ENCODE data around the gene MAD1L1.

MAD1L1 gene

GRCh38 chr7:1936531-1937251, 296.1 kb downstream of the MAD1L1 start:
- no peak for TF ChIP-seq ZFP3 (CRISPR knock-in tag; IDR thresholded peaks at IDR 0.05)
- ATAC-seq, result no peak

DNA sequence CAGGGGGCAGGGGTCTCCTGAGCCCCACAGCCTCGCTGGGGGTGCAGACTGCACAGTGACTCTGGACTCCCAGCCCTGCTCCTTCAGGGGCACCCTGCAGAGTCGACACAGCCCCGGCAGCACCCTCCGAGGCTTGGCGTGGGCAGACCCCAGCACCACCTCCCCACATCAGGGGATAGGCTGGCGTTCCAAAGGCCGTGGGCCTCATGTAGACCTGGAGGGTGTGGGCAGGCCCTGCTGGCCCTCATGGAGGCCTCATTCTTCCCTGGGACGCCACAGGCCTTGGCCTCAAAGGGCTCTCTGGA, 296.8 kb downstream of the MAD1L1 start:
- no peak for ATAC-seq

DNA sequence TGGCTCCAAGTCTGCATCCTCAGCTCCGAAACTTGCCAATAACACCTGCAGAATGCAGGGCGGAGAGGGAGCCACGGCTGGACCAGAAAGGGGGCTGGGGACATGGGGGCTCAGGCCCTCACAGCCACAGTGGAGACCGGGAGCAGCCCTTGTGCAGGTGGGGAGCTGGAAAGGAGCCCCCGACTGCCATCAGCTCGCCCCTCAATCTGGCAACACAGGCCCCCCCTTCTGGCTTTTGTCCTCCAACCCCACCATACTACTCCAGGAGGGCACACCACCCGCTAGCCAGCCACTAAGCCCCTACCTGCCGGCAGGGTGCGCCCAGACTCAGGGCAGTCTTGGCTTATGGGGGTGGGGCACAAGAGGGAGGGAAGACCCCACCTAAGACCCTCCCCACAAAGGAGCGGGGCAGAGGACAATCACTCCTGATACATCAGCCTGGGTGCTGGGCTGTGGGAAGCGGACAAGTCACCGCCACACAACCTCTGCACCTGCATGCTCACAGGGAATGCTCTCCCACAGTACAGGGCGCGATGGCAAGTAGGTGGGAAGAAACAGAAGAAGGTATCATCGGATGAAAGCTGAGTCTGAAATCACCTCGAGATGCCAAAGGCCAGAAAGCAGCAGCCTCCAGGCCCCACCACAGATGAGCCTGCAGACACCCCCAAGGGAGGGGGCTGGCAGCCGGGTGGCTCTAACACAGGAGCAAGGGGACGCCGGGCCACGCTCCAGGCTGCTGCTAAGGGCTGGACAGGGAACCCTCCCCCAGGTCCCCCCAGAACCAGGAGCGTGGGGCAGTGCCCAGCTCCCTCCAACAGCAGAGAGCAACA, 297.4 kb downstream of the MAD1L1 start:
- TF ChIP-seq, protein P1, sequence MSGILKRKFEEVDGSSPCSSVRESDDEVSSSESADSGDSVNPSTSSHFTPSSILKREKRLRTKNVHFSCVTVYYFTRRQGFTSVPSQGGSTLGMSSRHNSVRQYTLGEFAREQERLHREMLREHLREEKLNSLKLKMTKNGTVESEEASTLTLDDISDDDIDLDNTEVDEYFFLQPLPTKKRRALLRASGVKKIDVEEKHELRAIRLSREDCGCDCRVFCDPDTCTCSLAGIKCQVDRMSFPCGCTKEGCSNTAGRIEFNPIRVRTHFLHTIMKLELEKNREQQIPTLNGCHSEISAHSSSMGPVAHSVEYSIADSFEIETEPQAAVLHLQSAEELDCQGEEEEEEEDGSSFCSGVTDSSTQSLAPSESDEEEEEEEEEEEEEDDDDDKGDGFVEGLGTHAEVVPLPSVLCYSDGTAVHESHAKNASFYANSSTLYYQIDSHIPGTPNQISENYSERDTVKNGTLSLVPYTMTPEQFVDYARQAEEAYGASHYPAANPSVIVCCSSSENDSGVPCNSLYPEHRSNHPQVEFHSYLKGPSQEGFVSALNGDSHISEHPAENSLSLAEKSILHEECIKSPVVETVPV (CRISPR knock-in tag; IDR thresholded peaks at IDR 0.05), result no peak
- TF ChIP-seq ISL1 (CRISPR knock-in tag; IDR thresholded peaks at IDR 0.05), result no peak
- TF ChIP-seq ESRRG (CRISPR knock-in tag; IDR thresholded peaks at IDR 0.05), result no peak
- no peak for TF ChIP-seq ZNF70 (CRISPR knock-in tag; IDR thresholded peaks at IDR 0.05)
- TF ChIP-seq CSDC2 (CRISPR knock-in tag; IDR thresholded peaks at IDR 0.05), result no peak
- TF ChIP-seq RARB (CRISPR knock-in tag; IDR thresholded peaks at IDR 0.05), result no peak
- TF ChIP-seq OSR1 (CRISPR knock-in tag; IDR thresholded peaks at IDR 0.05), result no peak
- no peak for TF ChIP-seq GLIS3 (CRISPR knock-in tag; IDR thresholded peaks at IDR 0.05)
- TF ChIP-seq, protein P2, sequence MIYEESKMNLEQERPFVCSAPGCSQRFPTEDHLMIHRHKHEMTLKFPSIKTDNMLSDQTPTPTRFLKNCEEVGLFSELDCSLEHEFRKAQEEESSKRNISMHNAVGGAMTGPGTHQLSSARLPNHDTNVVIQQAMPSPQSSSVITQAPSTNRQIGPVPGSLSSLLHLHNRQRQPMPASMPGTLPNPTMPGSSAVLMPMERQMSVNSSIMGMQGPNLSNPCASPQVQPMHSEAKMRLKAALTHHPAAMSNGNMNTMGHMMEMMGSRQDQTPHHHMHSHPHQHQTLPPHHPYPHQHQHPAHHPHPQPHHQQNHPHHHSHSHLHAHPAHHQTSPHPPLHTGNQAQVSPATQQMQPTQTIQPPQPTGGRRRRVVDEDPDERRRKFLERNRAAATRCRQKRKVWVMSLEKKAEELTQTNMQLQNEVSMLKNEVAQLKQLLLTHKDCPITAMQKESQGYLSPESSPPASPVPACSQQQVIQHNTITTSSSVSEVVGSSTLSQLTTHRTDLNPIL (CRISPR knock-in tag; IDR thresholded peaks at IDR 0.05; ENCODE audit: low read depth), result no peak
- no peak for TF ChIP-seq TOX (CRISPR knock-in tag; IDR thresholded peaks at IDR 0.05; ENCODE audit: borderline replicate concordance)
- TF ChIP-seq, protein P3, sequence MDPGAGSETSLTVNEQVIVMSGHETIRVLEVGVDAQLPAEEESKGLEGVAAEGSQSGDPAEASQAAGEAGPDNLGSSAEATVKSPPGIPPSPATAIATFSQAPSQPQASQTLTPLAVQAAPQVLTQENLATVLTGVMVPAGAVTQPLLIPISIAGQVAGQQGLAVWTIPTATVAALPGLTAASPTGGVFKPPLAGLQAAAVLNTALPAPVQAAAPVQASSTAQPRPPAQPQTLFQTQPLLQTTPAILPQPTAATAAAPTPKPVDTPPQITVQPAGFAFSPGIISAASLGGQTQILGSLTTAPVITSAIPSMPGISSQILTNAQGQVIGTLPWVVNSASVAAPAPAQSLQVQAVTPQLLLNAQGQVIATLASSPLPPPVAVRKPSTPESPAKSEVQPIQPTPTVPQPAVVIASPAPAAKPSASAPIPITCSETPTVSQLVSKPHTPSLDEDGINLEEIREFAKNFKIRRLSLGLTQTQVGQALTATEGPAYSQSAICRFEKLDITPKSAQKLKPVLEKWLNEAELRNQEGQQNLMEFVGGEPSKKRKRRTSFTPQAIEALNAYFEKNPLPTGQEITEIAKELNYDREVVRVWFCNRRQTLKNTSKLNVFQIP (CRISPR knock-in tag; IDR thresholded peaks at IDR 0.05; ENCODE audit: borderline replicate concordance, low read depth), result no peak
- no peak for TF ChIP-seq ARNTL (CRISPR knock-in tag; IDR thresholded peaks at IDR 0.05; ENCODE audit: borderline replicate concordance, low read depth)
- no peak for ATAC-seq

More for the DNA sequence above, 296.8 kb downstream of the MAD1L1 start:
- no peak for TF ChIP-seq BACH2 (CRISPR knock-in tag; IDR thresholded peaks at IDR 0.05; ENCODE audit: borderline replicate concordance)
- TF ChIP-seq ZFP3 (CRISPR knock-in tag; IDR thresholded peaks at IDR 0.05), result no peak
- TF ChIP-seq ISL1 (CRISPR knock-in tag; IDR thresholded peaks at IDR 0.05), result no peak
- no peak for TF ChIP-seq ZNF70 (CRISPR knock-in tag; IDR thresholded peaks at IDR 0.05)
- TF ChIP-seq TOX (CRISPR knock-in tag; IDR thresholded peaks at IDR 0.05; ENCODE audit: borderline replicate concordance), result no peak
- TF ChIP-seq ZFP30 (CRISPR knock-in tag; IDR thresholded peaks at IDR 0.05), result no peak
- no peak for TF ChIP-seq PATZ1 (CRISPR knock-in tag; IDR thresholded peaks at IDR 0.05; ENCODE audit: borderline replicate concordance)
- TF ChIP-seq, protein P2 (CRISPR knock-in tag; IDR thresholded peaks at IDR 0.05; ENCODE audit: low read depth), result no peak
- no peak for TF ChIP-seq ARNTL (CRISPR knock-in tag; IDR thresholded peaks at IDR 0.05; ENCODE audit: borderline replicate concordance, low read depth)
- TF ChIP-seq SNAI2 (CRISPR knock-in tag; IDR thresholded peaks at IDR 0.05), result no peak
- TF ChIP-seq CSDC2 (CRISPR knock-in tag; IDR thresholded peaks at IDR 0.05), result no peak
- TF ChIP-seq OSR1 (CRISPR knock-in tag; IDR thresholded peaks at IDR 0.05), result no peak
- TF ChIP-seq PPARA (CRISPR knock-in tag; IDR thresholded peaks at IDR 0.05; ENCODE audit: borderline replicate concordance), result no peak
- TF ChIP-seq, protein P1 (CRISPR knock-in tag; IDR thresholded peaks at IDR 0.05), result no peak
- TF ChIP-seq, protein P3 (CRISPR knock-in tag; IDR thresholded peaks at IDR 0.05; ENCODE audit: borderline replicate concordance, low read depth), result no peak

All from SK-N-SH treated with all-trans-retinoic acid at 6 μM for 48 hours (cell line).